ENCODE results near the gene MAMSTR. TPM values are rescaled to one million over a fixed set of nuclear protein-coding genes. Genes with fewer than 3 reads are reported as not detected.

MAMSTR gene
- total RNA-seq, 3 donors from 2014 or later (not counting 1 experiment from before 2014, with no cell fraction given): 0.56 to 1.2 (median 0.98) TPM

- Histone ChIP-seq H3K4me3 (ENCODE audit: low read length) (no peak overlapping the region), H3K4me1 (ENCODE audit: control insufficient read depth, insufficient read depth, low read length) (peaks cover 8% of the 10 kb centered on the region), H3K9me3 (ENCODE audit: control insufficient read depth, insufficient read depth, low read length) (no peaks in the 10 kb centered on the region), H3K27me3 (ENCODE audit: control insufficient read depth, insufficient read depth, low read length) (no peaks in the 10 kb centered on the region), H3K36me3 (ENCODE audit: control insufficient read depth, insufficient read depth, low read length) (no peaks in the 10 kb centered on the region), H3K27ac (ENCODE audit: low read length) (no peak overlapping the region)
- Mint-ChIP-seq H3K36me3 (no peaks in the 10 kb centered on the region), H3K27me3 (ENCODE audit: low read depth in 2 of 2) (peaks cover 14 to 21% of the 10 kb centered on the region in 2 donors), H3K9me3 (no peaks in the 10 kb centered on the region), H3K4me3 (no peak overlapping the region), H3K4me1 (peaks cover 0 to 8% of the 10 kb centered on the region in 2 donors), H3K27ac (no peak overlapping the region)
- intact Hi-C loops (cut with micrococcal nuclease): loop anchor here (5.0 kb wide), 1 partner anchor 87 kb away; the partner anchor contains the start of gene CA11
- DNase-seq: no peak
- 97% methylated on average over 9 of the region's 9 CpGs for WGBS (ENCODE audit: insufficient coverage)
- ATAC-seq: no peak
- TF ChIP-seq CTCF (IDR thresholded peaks at IDR 0.05): no peak
Observed at GRCh38 chr19:48734625-48735024, 15.1 kb upstream of the MAMSTR start.

GRCh38 chr19:48731452-48731851 lies 11.9 kb upstream of the MAMSTR start:
- H3K27ac ChIP-seq (ENCODE audit: low read length): no peak overlapping the region
- DNase-seq: no peak
- intact Hi-C loops (cut with micrococcal nuclease): no loop called here
- H3K27me3 ChIP-seq (ENCODE audit: control insufficient read depth, insufficient read depth, low read length): no peaks in the 10 kb centered on the region
- no peak for TF ChIP-seq CTCF (IDR thresholded peaks at IDR 0.05)
- H3K4me1 ChIP-seq (ENCODE audit: control insufficient read depth, insufficient read depth, low read length): peaks cover 6% of the 10 kb centered on the region
- 92% methylated on average over 4 of the region's 4 CpGs for WGBS (ENCODE audit: insufficient coverage)
- Mint-ChIP-seq H3K36me3 (no peaks in the 10 kb centered on the region), H3K27me3 (ENCODE audit: low read depth in 2 of 2) (peaks cover 14 to 21% of the 10 kb centered on the region in 2 donors), H3K4me1 (peaks cover 5 to 6% of the 10 kb centered on the region in 2 donors), H3K9me3 (peaks cover 2% of the 10 kb centered on the region in 2 donors), H3K4me3 (no peak overlapping the region), H3K27ac (no peak overlapping the region)
- ATAC-seq: no peak
- H3K36me3 ChIP-seq (ENCODE audit: control insufficient read depth, insufficient read depth, low read length): no peaks in the 10 kb centered on the region
- no peaks in the 10 kb centered on the region for H3K9me3 ChIP-seq (ENCODE audit: control insufficient read depth, insufficient read depth, low read length)
- H3K4me3 ChIP-seq (ENCODE audit: low read length): no peak overlapping the region

- Histone ChIP-seq H3K27ac (ENCODE audit: low read length) (no peak overlapping the region), H3K36me3 (ENCODE audit: control insufficient read depth, insufficient read depth, low read length) (no peaks in the 10 kb centered on the region), H3K27me3 (ENCODE audit: control insufficient read depth, insufficient read depth, low read length) (no peaks in the 10 kb centered on the region), H3K4me3 (ENCODE audit: low read length) (no peak overlapping the region), H3K9me3 (ENCODE audit: control insufficient read depth, insufficient read depth, low read length) (peaks cover 4% of the 10 kb centered on the region), H3K4me1 (ENCODE audit: control insufficient read depth, insufficient read depth, low read length) (peaks cover 19% of the 10 kb centered on the region)
- intact Hi-C loops (cut with micrococcal nuclease): no loop called here
- H3K4me3 Mint-ChIP-seq: no peak overlapping the region
- H3K36me3 Mint-ChIP-seq: no peaks in the 10 kb centered on the region
- ATAC-seq: no peak
- no peak for TF ChIP-seq CTCF (IDR thresholded peaks at IDR 0.05)
- peaks cover 14 to 21% of the 10 kb centered on the region in 2 donors for H3K27me3 Mint-ChIP-seq (ENCODE audit: low read depth in 2 of 2)
- no peak for DNase-seq
- 94% methylated on average over 77 of the region's 77 CpGs for WGBS (ENCODE audit: insufficient coverage)
- no peak overlapping the region for H3K27ac Mint-ChIP-seq
- H3K9me3 Mint-ChIP-seq: peaks cover 5 to 10% of the 10 kb centered on the region in 2 donors
- H3K4me1 Mint-ChIP-seq: peaks cover 21% of the 10 kb centered on the region in 2 donors
Observed at GRCh38 chr19:48728911-48729664, 9.6 kb upstream of the MAMSTR start.

Data from natural killer cell (primary cell).